Peyer's patch (tissue), 4 donors: ENCODE data around the gene SH2B3.

ENCODE experiments used
- POLR2A ChIP-seq, 2 donors: fragments of 450-650 bp; IDR thresholded peaks; one replicate each; pipeline ENCODE4 v1.5.1; 2017; ENCODE audit warnings: antibody characterized with exemption in 2 of 2, mild to moderate bottlenecking in 2 of 2, moderate library complexity in 2 of 2
- TF ChIP-seq, protein P1 (sequence below), 6 experiments: fragments of 450-650 bp in 4 of 6; fragments of 200-600 bp in 2 of 6; sonication (generic) in 1 of 6; IDR thresholded peaks; one replicate each; pipeline ENCODE4 v1.5.1; 2017 to 2019; ENCODE audit warnings: antibody characterized with exemption in 6 of 6, mild to moderate bottlenecking in 3 of 6, moderate library complexity in 1 of 6

DNA sequence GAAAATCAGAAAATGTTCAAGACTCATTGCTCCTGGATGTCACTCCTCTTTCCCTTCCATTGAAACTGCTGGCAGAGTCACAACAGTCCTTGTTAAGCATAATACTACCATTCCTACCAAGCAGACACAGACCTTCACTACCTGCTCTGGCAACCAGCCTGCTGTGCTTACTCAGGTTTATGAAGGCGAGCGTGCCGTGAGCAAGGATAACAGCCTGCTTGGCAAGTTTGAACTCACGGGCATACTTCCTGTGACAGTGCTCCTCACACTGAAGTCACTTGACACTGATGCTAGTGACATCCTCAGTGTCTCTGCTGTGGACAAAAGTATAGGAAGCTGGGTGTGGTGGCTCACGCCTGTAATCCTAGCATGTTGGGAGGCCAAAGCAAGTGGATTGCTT, 21.1 kb upstream of the SH2B3 start:
- TF ChIP-seq POLR2A (IDR thresholded peaks at IDR 0.05): no peak
- TF ChIP-seq, protein P1, sequence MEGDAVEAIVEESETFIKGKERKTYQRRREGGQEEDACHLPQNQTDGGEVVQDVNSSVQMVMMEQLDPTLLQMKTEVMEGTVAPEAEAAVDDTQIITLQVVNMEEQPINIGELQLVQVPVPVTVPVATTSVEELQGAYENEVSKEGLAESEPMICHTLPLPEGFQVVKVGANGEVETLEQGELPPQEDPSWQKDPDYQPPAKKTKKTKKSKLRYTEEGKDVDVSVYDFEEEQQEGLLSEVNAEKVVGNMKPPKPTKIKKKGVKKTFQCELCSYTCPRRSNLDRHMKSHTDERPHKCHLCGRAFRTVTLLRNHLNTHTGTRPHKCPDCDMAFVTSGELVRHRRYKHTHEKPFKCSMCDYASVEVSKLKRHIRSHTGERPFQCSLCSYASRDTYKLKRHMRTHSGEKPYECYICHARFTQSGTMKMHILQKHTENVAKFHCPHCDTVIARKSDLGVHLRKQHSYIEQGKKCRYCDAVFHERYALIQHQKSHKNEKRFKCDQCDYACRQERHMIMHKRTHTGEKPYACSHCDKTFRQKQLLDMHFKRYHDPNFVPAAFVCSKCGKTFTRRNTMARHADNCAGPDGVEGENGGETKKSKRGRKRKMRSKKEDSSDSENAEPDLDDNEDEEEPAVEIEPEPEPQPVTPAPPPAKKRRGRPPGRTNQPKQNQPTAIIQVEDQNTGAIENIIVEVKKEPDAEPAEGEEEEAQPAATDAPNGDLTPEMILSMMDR (IDR thresholded peaks at IDR 0.05): no peak
